Upper lobe of left lung (tissue), 6 donors: ENCODE measurements around the gene ATP6V1G2. TPM values are rescaled to one million over a fixed set of nuclear protein-coding genes. Genes with fewer than 3 reads are reported as not detected.

ENCODE experiments used
- ATAC-seq, 2 donors: fragments of 200-7000 bp; cut with Tn5 transposase; one replicate each; pipeline ENCODE4 v1.9.1; 2022; ENCODE audit warnings: mild to moderate bottlenecking in 2 of 2, moderate library complexity in 2 of 2; ENCODE audit not compliant: low FRiP score in 2 of 2
- DNase-seq, 2 donors: peaks; one replicate each; pipeline ENCODE4 v3.0.0-alpha.2; 2019 to 2020
- H3K27ac ChIP-seq, 4 donors: fragments of 200-600 bp; sonication (generic); one replicate each; pipeline ENCODE4 v1.5.1; 2016 to 2019
- H3K27me3 ChIP-seq, 4 donors: fragments of 200-600 bp; sonication (generic); one replicate each; pipeline ENCODE4 v1.5.1; 2017 to 2019
- H3K36me3 ChIP-seq, 4 donors: fragments of 200-600 bp; sonication (generic); one replicate each; pipeline ENCODE4 v1.5.1; 2016 to 2019
- H3K4me1 ChIP-seq, 4 donors: fragments of 200-600 bp; sonication (generic); one replicate each; pipeline ENCODE4 v1.5.1; 2018 to 2019
- H3K4me3 ChIP-seq, 4 donors: fragments of 200-600 bp; sonication (generic); one replicate each; pipeline ENCODE4 v1.5.1; 2017 to 2019; ENCODE audit warnings: mild to moderate bottlenecking in 2 of 4, moderate library complexity in 1 of 4
- H3K9me3 ChIP-seq, 4 donors: fragments of 200-600 bp; sonication (generic); one replicate each; pipeline ENCODE4 v1.5.1; 2018 to 2019
- CTCF ChIP-seq, 6 experiments: fragments of 450-650 bp in 4 of 6; fragments of 200-600 bp in 2 of 6; sonication (generic) in 2 of 6; IDR thresholded peaks; one replicate each; pipeline ENCODE4 v1.5.1; 2016 to 2019; ENCODE audit warnings: antibody characterized with exemption in 6 of 6
- EP300 ChIP-seq, 4 donors: sonication (generic); formaldehyde crosslinking; IDR thresholded peaks; one replicate each; pipeline ENCODE4 v1.5.1; 2017; ENCODE audit warnings: antibody characterized with exemption in 4 of 4, control low read depth in 2 of 4
- POLR2A ChIP-seq, 4 donors: fragments of 450-650 bp; IDR thresholded peaks; one replicate each; pipeline ENCODE4 v1.5.1; 2016 to 2017; ENCODE audit warnings: antibody characterized with exemption in 4 of 4, mild to moderate bottlenecking in 2 of 4
- POLR2AphosphoS5 ChIP-seq, 2 donors: sonication (generic); formaldehyde crosslinking; IDR thresholded peaks; one replicate each; pipeline ENCODE4 v1.5.1; 2017; ENCODE audit warnings: antibody characterized with exemption in 2 of 2
- WGBS, 2 donors: methylation state at CpG; one replicate each; pipeline ENCODE4 v1.1.5; 2017 to 2018; 5-methylcytosine and 5-hydroxymethylcytosine counted together
- total RNA-seq, 6 donors: library from RNA; depleted of rRNA in 4 of 6; stranded (reverse); fragments of >200 nt in 4 of 6; gene quantifications; one replicate each; pipeline versions ENCODE4 v1.1.0 to v1.2.1, GENCODE V29; 2016 to 2021
- donor health status: DM: no; HTN: no; CAD: no; lungs with moderate emphysema.
- donor health status: DM: no; HTN: yes; CAD: no; lungs with severe emphysema.

Gene ATP6V1G2
- total RNA-seq, 6 donors from 2014 or later: 0.55 to 2.0 (median 1.1) TPM

GRCh38 chr6:31547727-31548543 is 1.5 kb upstream of the ATP6V1G2 start:
- H3K36me3 ChIP-seq: peaks cover 0 to 24% (median 10%) of the 10 kb centered on the region in 4 donors
- peak overlapping the region in 3 of 4 donors; percentile 42 to 54 (median 45) for H3K4me3 ChIP-seq
- no peaks in the 10 kb centered on the region for H3K9me3 ChIP-seq
- TF ChIP-seq POLR2A (IDR thresholded peaks at IDR 0.05) (no peak), CTCF (IDR thresholded peaks at IDR 0.05) (no peak), POLR2AphosphoS5 (IDR thresholded peaks at IDR 0.05) (no peak), EP300 (IDR thresholded peaks at IDR 0.05) (no peak)
- peak in 1 of 2 donors; percentile 1 for ATAC-seq
- 70% methylated on average over 17 to 24 of the region's 24 CpGs for WGBS, 2 donors
- H3K27me3 ChIP-seq: no peaks in the 10 kb centered on the region
- DNase-seq: peak in 1 of 2 donors; percentile 85
- peaks cover 13 to 30% (median 20%) of the 10 kb centered on the region in 4 donors for H3K4me1 ChIP-seq
- peak overlapping the region; percentile 79 to 87 (median 83) for H3K27ac ChIP-seq

GRCh38 chr6:31546958-31547726 is 734 bp upstream of the ATP6V1G2 start, which contains the start of gene NFKBIL1:
Gene NFKBIL1, plus strand, starts transcription at chr6:31547608. Its CDS starts 87 bp downstream, at chr6:31547695.
- TF ChIP-seq POLR2AphosphoS5 (IDR thresholded peaks at IDR 0.05) (peak; percentile 94), POLR2A (IDR thresholded peaks at IDR 0.05) (peak in 2 of 4 donors; percentile 36 to 65), EP300 (IDR thresholded peaks at IDR 0.05) (peak in 1 of 4 donors; percentile 26), CTCF (IDR thresholded peaks at IDR 0.05) (peak in 2 of 6 experiments; percentile 12 to 37)
- 0% methylated on average over 25 of the region's 25 CpGs for WGBS, 2 donors
- ATAC-seq (peak; percentile 97 to 98), DNase-seq (peak; percentile 60 to 97)
- Histone ChIP-seq H3K4me1 (peaks cover 18 to 37% (median 25%) of the 10 kb centered on the region in 4 donors), H3K27me3 (no peaks in the 10 kb centered on the region), H3K9me3 (no peaks in the 10 kb centered on the region), H3K4me3 (peak within 1 kb of the TSS; percentile 22 to 54 (median 44)), H3K36me3 (peaks cover 0 to 24% (median 9%) of the 10 kb centered on the region in 4 donors), H3K27ac (peak within 1 kb of the TSS; percentile 79 to 87 (median 83))

GRCh38 chr6:31545291-31545690 is 1.1 kb downstream of the ATP6V1G2 start:
- WGBS, 2 donors: 85 to 90% methylated on average over 7 of the region's 7 CpGs
- peaks cover 0 to 14% (median 7%) of the 10 kb centered on the region in 4 donors for H3K36me3 ChIP-seq
- H3K27ac ChIP-seq: no peak overlapping the region
- TF ChIP-seq POLR2A (IDR thresholded peaks at IDR 0.05) (no peak), CTCF (IDR thresholded peaks at IDR 0.05) (no peak), POLR2AphosphoS5 (IDR thresholded peaks at IDR 0.05) (no peak), EP300 (IDR thresholded peaks at IDR 0.05) (no peak)
- no peak overlapping the region for H3K4me3 ChIP-seq
- no peaks in the 10 kb centered on the region for H3K9me3 ChIP-seq
- DNase-seq (no peak), ATAC-seq (no peak)
- H3K27me3 ChIP-seq: no peaks in the 10 kb centered on the region
- H3K4me1 ChIP-seq: peaks cover 23 to 44% (median 31%) of the 10 kb centered on the region in 4 donors

GRCh38 chr6:31544676-31545075 is 1.7 kb downstream of the ATP6V1G2 start:
- WGBS, 2 donors: 79 to 80% methylated on average over 2 of the region's 2 CpGs
- no peaks in the 10 kb centered on the region for H3K9me3 ChIP-seq
- ATAC-seq (no peak), DNase-seq (no peak)
- TF ChIP-seq POLR2A (IDR thresholded peaks at IDR 0.05): no peak
- H3K27ac ChIP-seq: no peak overlapping the region
- H3K36me3 ChIP-seq: peaks cover 5 to 15% (median 8%) of the 10 kb centered on the region in 4 donors
- peaks cover 30 to 50% (median 38%) of the 10 kb centered on the region in 4 donors for H3K4me1 ChIP-seq
- no peaks in the 10 kb centered on the region for H3K27me3 ChIP-seq
- no peak overlapping the region for H3K4me3 ChIP-seq

- Histone ChIP-seq H3K4me3 (no peak overlapping the region), H3K4me1 (peaks cover 37 to 58% (median 47%) of the 10 kb centered on the region in 4 donors), H3K27ac (no peak overlapping the region), H3K36me3 (peaks cover 8 to 18% (median 16%) of the 10 kb centered on the region in 4 donors), H3K27me3 (no peaks in the 10 kb centered on the region), H3K9me3 (no peaks in the 10 kb centered on the region)
- ATAC-seq (no peak), DNase-seq (no peak)
- WGBS, 2 donors: 87 to 95% methylated on average over 6 of the region's 6 CpGs
- no peak for TF ChIP-seq EP300 (IDR thresholded peaks at IDR 0.05)
- TF ChIP-seq POLR2A (IDR thresholded peaks at IDR 0.05): no peak
- no peak for TF ChIP-seq CTCF (IDR thresholded peaks at IDR 0.05)
- TF ChIP-seq POLR2AphosphoS5 (IDR thresholded peaks at IDR 0.05): no peak
Observed at GRCh38 chr6:31543639-31544038, 2.8 kb downstream of the ATP6V1G2 start.
